SIG-M5 treated with dmso at 0.1 percent for 504 hours (cell line): Measurements from ENCODE around the gene DRAM1.

Experiments
- DNase-seq: peaks from one replicate; lab custom pipeline; 2025; ENCODE audit not compliant: unreplicated experiment; lab: John Stamatoyannopoulos, UW

Gene DRAM1

DNA sequence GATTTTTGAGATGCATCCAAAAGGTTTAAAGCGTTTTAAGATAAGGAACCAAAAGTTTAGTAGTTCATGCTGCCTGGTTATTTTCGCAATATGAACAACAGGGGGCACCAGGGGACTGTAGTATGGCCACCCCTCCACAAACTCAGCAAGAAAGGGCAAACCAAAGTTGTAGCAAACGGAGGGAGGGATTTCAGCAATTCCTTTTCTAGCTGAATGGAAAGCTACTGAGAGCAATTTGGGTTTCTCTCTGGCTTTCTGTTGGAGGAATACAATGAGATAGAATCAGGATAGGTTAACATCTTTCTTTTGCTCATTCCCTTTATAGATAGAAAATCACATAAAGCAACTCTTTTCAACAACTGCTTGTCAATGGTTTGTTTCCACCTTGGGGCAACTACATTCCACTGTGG is 62.5 kb downstream of the DRAM1 start:
- peak; percentile 87 for DNase-seq

DNA sequence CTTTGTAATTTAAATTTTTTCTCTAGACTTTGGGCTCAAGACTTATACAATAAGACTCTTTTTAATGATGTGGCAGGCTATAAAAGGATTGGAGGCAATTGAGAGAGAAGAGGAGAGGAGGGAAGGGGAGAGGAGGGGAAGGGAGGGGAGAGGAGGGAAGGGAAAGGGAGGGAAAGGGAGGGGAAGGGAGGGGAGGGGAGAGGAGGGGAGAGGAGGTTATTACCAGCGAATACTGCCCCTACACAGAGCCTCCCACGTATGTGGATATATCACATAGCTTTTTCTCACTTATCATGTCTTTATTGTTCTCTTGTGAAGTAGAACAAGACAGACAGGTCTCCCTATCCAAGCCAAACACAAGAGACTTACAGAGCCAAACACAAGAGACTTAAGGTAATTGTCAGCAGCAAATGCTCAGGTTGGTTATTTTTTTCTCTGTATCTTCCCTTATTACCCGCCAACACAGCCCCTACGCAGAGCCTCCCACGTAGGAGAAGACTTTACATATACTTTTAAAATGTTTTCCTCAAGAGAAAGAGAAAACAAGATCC is 63.1 kb downstream of the DRAM1 start:
- DNase-seq, result no peak

DNA sequence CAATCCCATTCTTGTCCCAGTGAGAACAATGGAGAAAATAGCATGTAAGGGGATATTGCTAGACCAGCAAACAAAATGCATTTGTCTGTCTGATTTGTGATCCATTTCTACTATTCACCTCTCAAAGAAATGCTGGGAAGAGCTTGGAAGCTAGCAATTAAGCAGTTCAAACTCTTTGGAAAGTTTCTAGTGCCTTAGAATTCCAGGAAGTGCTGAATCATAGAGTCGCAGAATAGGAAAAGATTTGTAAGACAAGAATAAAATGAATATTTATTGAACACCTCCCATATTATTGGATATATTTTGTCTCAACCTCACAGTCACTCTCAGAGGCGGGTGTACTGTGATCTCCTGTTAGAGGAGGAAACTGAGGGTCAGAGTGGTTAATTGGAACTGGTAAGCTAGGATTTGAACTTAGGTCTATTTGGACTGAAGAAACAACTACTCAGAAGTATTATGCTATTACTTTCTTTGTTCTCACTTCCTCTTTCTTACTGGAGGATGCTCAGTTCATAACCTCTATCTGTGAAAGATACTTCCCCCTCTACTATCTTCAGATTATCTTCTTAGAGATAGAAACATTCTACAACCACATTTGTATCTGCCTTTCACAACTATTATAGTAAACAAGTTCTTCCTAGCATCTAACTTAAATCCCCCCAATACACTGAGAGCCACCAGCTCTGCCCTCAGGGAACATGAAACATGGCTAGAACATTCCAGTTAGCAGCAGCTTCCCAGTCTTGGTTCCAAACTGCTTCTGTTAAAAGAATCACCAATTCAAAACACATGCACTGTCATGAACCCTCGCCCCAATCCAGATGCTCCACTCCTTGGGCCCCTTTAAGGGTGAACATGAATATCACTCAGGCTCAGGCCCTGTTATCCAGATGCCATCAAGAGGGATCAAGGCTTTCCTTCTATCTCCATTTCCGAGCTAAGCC is 64.2 kb downstream of the DRAM1 start:
- DNase-seq, result peak; percentile 66

DNA sequence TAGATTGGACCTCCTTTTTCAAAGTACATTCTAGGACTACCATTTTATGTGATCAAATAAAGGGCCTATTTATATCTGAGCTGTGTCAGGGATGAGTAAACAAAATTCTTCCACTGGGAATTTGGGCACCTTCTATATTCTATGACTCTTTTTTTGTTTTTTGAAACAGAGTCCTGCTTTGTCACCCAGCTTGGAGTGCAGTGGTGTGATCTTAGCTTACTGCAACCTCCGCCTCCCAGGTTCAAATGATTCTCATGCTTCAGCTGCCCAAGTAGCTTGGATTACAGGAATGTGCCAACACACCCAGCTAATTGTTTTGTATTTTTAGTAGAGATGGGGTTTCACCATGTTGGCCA is 64.8 kb downstream of the DRAM1 start:
- DNase-seq, result no peak

DNA sequence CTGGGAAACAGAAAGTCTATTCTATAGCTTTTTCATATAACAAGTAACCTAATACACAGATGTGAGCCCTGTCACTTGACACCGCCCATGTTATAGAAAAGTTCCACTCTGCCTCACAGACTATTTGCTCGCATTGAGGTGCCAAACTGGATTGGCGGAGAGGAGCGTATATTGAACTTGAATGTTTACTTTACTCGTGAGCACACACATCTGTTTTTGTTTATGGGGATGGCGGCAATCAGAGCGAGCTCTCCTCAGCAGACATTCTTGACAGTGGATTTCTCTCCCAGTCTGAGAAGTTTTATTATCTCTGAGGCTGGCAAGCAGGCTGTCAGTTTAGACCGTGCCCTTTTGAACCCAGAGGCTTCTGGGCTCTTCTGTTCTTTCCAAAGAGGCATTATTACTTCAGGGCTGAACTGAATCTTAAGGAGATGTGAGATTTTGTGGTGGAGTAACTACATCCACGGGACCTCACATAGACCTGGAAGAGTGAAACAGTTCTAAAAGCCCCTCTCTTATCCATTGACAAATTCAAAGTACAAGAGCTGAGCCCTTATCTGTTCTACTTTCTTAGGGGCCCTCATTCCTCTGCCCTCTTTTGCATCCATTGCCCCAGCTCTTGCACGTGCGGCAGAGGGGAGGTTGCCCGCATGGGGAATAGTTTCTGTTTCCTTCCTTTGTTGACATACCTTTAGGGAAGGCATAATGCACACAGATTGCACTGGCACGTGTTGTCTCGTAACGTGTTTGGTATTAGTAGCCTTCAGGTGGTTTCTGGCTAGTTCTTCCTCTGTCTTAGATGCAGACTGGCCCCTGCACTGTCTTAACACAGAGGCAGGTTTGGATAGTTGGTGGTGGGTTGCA is 68.2 kb downstream of the DRAM1 start:
- no peak for DNase-seq

DNA sequence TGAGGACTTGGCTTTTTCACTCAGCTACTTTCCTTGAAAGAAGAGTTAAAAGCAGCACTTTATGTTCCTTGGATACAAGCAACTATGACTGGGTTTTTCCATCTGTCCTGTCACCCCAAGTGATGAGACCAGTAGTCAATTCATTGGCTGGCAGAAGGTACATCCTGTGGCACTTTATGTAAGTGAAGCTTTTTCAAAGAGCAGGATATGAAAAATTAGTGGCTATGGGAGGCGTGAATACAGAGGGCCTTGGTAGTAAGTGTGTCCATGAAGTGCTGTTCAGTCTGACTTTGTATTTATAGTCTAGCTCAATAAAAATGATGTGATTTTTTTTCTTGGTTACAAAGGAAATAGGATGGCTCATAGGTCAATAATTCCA is 68.8 kb downstream of the DRAM1 start:
- no peak for DNase-seq

DNA sequence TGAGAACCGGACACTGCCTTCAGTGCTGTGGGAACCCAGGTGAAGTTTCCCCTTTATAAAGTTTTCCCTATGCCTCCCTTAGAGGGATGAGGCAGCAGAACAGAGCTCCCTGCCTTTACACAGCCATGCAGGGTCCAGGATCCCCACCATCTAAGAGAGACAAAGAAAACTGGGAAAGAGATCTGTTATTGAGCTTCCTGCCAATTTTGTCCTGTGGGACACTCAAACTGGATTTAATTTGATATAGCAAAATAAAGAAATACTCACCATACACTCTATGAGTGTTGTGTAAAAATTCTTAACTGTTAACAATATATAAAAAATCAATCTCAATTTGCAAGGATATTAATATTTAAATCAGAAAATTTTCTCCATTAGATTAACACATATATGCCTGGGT is 69.9 kb downstream of the DRAM1 start:
- DNase-seq, result no peak

DNA sequence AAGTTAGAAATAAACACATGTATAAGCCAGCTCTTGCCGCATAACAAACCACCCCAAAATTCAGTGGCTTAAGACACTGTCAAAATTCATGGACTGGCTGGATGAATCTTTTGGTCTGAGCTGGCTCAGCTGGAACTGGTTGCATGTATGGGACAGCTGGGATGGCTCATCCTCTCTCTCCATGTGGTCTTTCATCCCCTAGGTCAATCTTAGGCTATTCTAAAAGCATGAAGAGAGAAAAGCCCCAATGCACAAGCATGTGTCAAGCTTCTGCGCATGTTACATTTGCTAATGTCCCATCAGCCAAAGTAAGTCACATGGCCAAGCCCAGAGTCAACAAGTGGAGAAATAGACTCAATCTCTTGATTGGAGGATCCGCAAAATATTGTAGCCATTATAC is 71.0 kb downstream of the DRAM1 start:
- DNase-seq, result no peak

DNA sequence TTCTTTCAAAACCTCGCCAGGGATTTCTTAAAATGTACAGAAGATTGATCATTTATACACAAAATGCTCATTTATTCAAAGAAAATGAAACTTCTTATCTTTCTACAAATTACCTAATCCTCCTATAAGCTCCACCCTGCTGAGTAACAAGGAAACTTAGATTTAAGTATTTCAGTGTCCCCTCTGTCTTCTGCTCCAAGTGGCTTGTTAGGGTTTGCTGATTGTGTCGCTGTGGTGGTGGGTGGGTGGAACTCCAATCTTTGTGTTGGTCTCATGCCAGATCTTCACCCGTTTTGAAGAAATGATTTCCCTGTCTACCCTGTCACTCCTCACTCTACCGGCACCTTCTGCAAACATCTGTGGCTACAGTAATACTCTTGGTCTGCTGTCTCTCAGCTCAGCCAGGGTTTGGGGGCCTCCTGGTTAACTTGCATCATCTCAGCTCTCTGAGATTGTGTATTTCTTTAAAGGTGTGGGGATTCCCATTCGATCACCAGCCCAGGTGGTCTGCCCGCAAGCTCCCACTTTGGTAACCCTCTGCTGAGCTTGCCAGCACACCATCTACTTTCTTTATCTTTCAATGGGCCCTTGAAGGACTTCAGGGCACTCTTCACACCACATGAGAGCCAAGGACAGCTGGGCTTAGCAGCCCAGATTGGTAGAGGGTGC is 73.8 kb downstream of the DRAM1 start:
- DNase-seq, result no peak

DNA sequence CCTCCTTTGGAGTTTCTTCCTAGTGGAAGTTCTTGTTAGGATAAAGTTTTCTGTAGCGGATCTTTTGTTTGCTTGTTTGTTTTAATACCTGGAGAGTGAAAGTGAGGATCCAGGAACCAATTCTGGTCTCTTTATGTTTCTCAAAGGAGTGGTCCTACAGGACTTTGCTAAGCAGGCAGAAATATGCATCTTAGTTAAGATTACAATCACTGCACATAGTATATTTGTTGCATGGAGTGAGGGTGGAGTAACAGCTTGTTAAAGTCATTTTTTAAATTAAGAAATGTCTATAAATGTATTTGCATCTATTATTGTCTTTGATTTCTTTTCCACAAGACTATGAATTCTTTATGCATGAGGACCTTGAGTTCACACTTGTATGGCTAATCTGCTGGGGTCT is 76.7 kb downstream of the DRAM1 start:
- no peak for DNase-seq

DNA sequence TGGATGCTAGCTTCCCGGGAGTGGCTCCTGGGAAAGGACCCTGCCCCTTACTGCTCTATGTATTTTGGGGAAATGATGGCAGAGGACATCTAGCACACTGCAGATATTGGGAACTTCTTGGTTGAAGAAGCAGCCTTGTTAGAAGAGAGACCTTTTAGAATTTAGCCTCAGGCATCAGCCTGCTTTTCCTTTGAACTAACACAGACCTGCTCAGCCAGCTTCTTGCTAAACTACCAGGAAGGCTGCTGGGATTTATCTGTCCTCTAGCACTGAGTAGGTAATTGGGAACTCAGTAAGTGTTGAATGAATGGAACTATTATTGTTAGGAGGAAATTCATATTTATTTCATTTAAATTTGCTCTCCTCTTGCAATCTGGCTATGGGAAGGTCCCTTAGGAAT is 77.3 kb downstream of the DRAM1 start:
- no peak for DNase-seq

DNA sequence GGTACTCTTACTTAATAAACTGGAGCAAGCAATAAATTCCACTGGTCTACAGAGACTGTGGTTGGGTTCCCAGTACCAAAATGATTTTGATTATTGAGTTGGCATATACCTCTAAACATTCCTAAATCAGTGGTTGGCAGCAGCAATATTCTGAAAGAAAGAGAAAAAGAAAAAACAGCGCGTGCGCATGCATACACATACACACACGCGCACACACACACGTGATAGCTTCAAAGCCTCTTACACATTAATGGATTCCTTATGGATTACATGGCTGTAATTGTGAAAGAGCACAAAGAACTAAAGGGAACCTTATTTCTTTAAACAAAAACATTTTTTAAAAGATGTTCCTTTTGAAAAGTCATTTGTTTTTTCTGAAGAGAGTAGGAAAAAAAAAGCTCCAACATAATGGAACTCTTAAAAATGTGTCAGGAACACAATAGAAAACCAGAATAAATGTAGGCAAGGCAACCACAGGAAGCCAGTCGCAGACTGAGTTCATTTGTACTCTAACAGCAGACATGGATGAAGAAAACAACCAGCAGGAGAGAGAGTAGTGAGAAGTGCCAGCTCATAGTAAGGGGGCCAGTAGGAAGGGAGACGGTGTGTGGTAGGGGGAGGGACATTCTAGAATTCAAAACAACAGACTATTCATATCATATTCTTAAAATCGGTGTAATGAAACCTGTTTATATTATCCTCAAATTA is 80.0 kb downstream of the DRAM1 start:
- DNase-seq, result no peak

DNA sequence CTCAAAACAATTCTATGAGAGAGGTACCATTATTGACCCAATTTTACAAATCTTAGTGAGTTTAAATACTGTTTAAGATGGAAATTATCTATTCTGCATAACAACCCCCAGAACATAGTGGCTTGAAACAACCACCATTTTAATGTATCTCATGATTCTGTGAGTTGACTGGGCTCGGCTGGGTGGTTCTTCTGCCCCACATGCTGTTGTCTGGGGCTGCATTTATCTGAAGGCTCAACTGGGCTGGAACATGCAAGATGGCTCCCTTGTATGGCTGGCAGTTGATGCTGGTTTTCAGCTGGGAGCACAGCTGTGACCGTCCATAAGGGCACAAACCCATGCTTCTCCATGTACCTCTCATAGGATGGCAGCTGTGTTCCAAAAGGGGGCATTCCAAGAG is 82.2 kb downstream of the DRAM1 start:
- DNase-seq, result no peak

DNA sequence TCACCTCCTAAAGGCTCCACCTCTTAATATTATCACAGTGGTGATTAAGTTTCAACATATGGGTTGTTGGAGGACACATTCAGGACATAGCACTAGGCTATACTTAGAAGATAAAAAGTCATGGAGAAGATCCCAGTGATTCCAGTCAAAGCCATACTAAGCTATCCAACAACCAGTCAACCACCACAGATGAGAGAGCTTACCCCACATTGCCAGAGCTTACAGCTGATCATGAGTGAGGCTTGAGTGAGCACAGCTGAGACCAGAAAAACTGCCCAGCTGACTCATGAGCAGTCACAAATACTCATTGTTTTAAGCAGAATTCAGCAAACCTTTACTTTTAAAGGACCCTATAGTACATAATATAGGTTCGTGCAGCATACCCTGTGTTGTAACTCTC is 85.1 kb downstream of the DRAM1 start:
- DNase-seq, result no peak

DNA sequence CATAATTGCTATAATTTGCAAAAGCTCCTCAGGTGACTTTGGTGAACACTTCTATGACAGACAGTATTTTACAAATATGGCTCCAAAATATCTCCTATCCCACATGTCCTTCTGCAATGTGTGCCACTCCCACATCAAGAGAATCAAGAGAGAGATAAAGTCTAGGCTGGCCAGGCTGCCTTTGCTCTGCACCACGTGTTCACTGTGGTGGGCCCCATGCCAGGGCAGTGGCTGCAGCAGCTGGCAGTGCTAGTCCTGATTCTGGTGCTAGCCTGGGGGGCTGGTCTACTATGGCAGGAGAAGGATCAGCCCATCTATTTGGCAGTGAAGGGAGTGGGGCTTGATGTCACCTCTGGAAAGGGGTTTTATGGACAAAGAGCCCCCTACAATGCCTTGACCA is 86.3 kb downstream of the DRAM1 start:
- no peak for DNase-seq

DNA sequence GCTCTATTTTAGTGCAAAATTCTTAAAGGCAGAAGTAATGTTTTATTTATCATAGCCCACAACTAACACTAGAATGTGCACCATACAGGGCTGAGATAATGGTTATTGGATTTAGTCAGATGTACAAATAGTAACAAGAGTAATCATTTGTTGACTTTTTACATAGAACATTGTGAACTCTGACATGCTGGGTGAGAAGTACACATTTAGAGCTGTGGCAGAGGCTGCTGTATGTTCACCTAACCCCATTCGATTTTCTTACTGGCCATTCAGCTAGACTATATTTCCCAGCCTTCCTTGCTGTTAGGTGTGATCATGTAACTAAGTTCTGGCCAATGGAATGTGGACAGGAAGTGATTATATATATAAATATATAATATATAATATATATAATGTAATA is 89.1 kb downstream of the DRAM1 start:
- DNase-seq, result no peak

DNA sequence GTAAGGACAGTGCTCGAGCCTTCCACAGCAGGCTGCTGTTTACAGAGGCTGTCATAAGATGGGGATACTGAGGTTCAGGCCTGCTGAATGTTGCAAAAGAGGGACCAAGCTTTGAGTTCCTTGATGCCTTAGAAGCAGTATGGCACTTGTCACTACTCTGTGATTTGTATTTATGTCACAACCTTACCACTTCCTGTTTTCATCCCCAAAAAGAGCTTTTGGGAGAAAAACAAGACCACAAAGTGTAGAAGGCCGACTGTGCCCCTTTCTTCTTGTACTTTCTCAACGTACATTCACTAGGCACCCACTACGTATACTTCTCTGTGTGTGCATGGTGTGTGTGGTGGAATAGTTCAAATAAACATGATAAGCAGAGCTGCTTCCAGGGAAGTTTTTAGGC is 90.1 kb downstream of the DRAM1 start:
- DNase-seq, result peak; percentile 61

DNA sequence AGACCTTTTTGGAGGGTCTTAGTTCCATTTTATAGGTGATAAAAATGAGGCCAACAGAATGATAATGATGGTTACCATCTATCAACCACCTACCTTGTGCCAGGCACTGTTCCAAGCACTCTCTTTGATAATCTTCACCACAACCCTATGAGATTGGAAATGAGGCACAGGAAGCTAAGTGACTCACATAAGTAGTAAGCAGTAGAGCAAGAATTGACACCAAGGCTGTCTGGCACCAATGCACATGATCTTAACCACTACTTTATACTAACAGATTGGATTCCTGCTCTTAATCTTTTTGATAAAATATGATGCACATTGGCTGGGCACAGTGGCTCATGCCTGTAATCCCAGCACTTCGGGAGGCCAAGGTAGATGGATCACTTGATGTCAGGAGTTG is 91.4 kb downstream of the DRAM1 start:
- DNase-seq, result no peak
